Testis (tissue), 3 donors: ENCODE data around the gene C3orf20. TPM values are rescaled to one million over a fixed set of nuclear protein-coding genes. Genes with fewer than 3 reads are reported as not detected.

Source experiments
- DNase-seq: peaks from one replicate; pipeline ENCODE4 v3.0.0-alpha.2; 2019
- H3K27ac ChIP-seq, 2 donors: fragments of 200-600 bp; sonication (generic); one replicate each; pipeline ENCODE4 v1.5.1; 2019
- H3K27me3 ChIP-seq: fragments of 200-600 bp; sonication (generic); one replicate; pipeline ENCODE4 v1.5.1; 2019
- H3K36me3 ChIP-seq: fragments of 200-600 bp; sonication (generic); one replicate; pipeline ENCODE4 v1.5.1; 2017; ENCODE audit warnings: low read depth; ENCODE audit errors: missing control alignments
- H3K4me1 ChIP-seq: fragments of 200-600 bp; sonication (generic); one replicate; pipeline ENCODE4 v1.5.1; 2019
- H3K4me3 ChIP-seq, 2 donors: fragments of 200-600 bp; sonication (generic); one replicate each; pipeline ENCODE4 v1.5.1; 2017 to 2019
- H3K9me3 ChIP-seq: fragments of 200-600 bp; sonication (generic); one replicate; pipeline ENCODE4 v1.5.1; 2017
- POLR2A ChIP-seq: fragments of 450-650 bp; IDR thresholded peaks from one replicate; pipeline ENCODE4 v1.6.1; 2017; ENCODE audit warnings: antibody characterized with exemption, mild to moderate bottlenecking, moderate library complexity
- WGBS, 2 donors: methylation state at CpG; one replicate each; pipeline ENCODE4 v1.1.5; 2018; 5-methylcytosine and 5-hydroxymethylcytosine counted together
- intact Hi-C: fragments of 100-400 bp; cut with DNase I; formaldehyde crosslinking; loops from one replicate; pipeline ENCODE4 v1.15.1; 2023; ENCODE audit warnings: low total_unique reads
- polyA plus RNA-seq: library from polyadenylated mRNA; stranded (reverse); fragments of 350-450 nt; fragmentation: Illumina TruSeq; extraction: RNeasy Lipid Tissue Mini Kit (QIAGEN cat#74804); gene quantifications from one replicate; pipeline ENCODE4 v1.2.3, GENCODE V29; 2014; ENCODE audit warnings: low read depth, low replicate concordance; ENCODE audit not compliant: insufficient read depth
- total RNA-seq, 2 donors: library from RNA; depleted of rRNA; stranded (reverse); fragments of >200 nt; gene quantifications; one replicate each; pipeline ENCODE4 v1.2.3, GENCODE V29; 2016
- TF ChIP-seq, protein P1 (sequence below), 3 experiments: fragments of 450-650 bp in 2 of 3; fragments of 200-600 bp in 1 of 3; sonication (generic) in 1 of 3; IDR thresholded peaks; one replicate each; pipeline ENCODE4 v1.5.1; 2016 to 2019; ENCODE audit warnings: antibody characterized with exemption in 3 of 3, mild to moderate bottlenecking in 2 of 3, moderate library complexity in 1 of 3

The C3orf20 gene
- total and polyA plus RNA-seq, 3 donors from 2014 or later, result 3.8 to 16.5 (median 11.0) TPM

DNA sequence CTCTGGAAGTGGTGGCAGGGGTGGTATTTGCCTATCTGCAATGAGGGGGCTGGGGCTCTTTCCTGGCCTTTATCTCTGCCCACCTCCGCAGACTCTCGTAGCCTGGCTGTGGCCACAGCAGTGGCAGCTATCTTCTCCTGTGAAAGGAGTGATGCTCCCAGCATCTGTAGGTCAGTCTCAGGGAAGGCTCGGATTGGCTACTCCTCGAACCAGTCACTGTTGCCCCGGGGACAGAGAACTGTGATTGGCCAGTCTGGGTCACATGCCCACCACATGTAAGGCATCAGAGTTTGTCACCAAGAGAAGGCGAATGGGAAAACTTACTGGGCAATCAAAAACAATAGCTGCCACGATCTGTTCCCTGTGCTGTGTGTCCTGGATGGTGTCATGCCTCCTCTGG lies 113.7 kb downstream of the C3orf20 start:
- intact Hi-C loops, result no loop called here
- no peak for DNase-seq

DNA sequence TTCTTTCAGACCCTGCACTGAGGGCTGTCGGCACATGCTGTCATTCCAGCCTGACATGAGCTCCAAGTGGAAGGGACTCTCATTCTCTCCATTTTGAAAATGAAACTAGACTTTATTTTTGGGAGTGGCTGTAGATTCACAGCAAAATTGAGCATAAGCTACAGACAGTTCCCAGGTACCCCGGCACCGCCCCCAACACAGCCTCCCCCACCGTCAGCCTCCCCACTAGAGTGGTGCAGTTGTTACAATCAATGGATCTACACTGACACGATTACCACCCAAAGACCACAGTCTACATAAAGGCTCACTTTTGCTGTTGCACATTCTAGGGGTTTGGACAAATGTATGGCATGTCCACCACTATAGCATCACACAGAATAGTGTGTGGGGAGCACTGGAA lies 114.3 kb downstream of the C3orf20 start:
- Histone ChIP-seq H3K27me3 (no peaks in the 10 kb centered on the region), H3K27ac (no peak overlapping the region), H3K36me3 (no peaks in the 10 kb centered on the region), H3K9me3 (no peaks in the 10 kb centered on the region), H3K4me1 (no peaks in the 10 kb centered on the region), H3K4me3 (no peak overlapping the region)
- intact Hi-C loops, result no loop called here
- TF ChIP-seq POLR2A, result no peak
- TF ChIP-seq, protein P1, sequence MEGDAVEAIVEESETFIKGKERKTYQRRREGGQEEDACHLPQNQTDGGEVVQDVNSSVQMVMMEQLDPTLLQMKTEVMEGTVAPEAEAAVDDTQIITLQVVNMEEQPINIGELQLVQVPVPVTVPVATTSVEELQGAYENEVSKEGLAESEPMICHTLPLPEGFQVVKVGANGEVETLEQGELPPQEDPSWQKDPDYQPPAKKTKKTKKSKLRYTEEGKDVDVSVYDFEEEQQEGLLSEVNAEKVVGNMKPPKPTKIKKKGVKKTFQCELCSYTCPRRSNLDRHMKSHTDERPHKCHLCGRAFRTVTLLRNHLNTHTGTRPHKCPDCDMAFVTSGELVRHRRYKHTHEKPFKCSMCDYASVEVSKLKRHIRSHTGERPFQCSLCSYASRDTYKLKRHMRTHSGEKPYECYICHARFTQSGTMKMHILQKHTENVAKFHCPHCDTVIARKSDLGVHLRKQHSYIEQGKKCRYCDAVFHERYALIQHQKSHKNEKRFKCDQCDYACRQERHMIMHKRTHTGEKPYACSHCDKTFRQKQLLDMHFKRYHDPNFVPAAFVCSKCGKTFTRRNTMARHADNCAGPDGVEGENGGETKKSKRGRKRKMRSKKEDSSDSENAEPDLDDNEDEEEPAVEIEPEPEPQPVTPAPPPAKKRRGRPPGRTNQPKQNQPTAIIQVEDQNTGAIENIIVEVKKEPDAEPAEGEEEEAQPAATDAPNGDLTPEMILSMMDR (IDR thresholded peaks at IDR 0.05), result no peak
- no peak for DNase-seq
- WGBS, 2 donors, result 72 to 87% methylated on average over 4 to 5 of the region's 5 CpGs

More for the DNA sequence above, 113.7 kb downstream of the C3orf20 start:
- Histone ChIP-seq H3K27ac (no peak overlapping the region), H3K27me3 (no peaks in the 10 kb centered on the region), H3K4me3 (no peak overlapping the region), H3K36me3 (no peaks in the 10 kb centered on the region), H3K9me3 (no peaks in the 10 kb centered on the region), H3K4me1 (no peaks in the 10 kb centered on the region)
- TF ChIP-seq POLR2A, result no peak
- TF ChIP-seq, protein P1 (IDR thresholded peaks at IDR 0.05), result no peak
- 93 to 96% methylated on average over 7 of the region's 7 CpGs for WGBS, 2 donors

GRCh38 chr3:14789640-14790285 lies 114.8 kb downstream of the C3orf20 start:
- WGBS, 2 donors, result 68 to 80% methylated on average over 10 of the region's 10 CpGs
- intact Hi-C loops, result loop anchor here (10.0 kb wide), 1 partner anchor 125 kb away; no protein-coding TSS in a partner anchor
- DNase-seq, result no peak
- H3K4me3 ChIP-seq, result no peak overlapping the region
- no peak overlapping the region for H3K27ac ChIP-seq
- no peaks in the 10 kb centered on the region for H3K36me3 ChIP-seq
- no peaks in the 10 kb centered on the region for H3K27me3 ChIP-seq
- no peaks in the 10 kb centered on the region for H3K4me1 ChIP-seq
- H3K9me3 ChIP-seq, result no peaks in the 10 kb centered on the region
- TF ChIP-seq, protein P1 (IDR thresholded peaks at IDR 0.05), result no peak
- TF ChIP-seq POLR2A, result no peak

- no peaks in the 10 kb centered on the region for H3K9me3 ChIP-seq
- no peak overlapping the region for H3K27ac ChIP-seq
- no peaks in the 10 kb centered on the region for H3K27me3 ChIP-seq
- no peak overlapping the region for H3K4me3 ChIP-seq
- no peaks in the 10 kb centered on the region for H3K4me1 ChIP-seq
- peak; percentile 82 for DNase-seq
- WGBS, 2 donors, result 41 to 54% methylated on average over 10 to 15 of the region's 15 CpGs
- H3K36me3 ChIP-seq, result no peaks in the 10 kb centered on the region
- no peak for TF ChIP-seq POLR2A
- TF ChIP-seq, protein P1 (IDR thresholded peaks at IDR 0.05), result peak; percentile 37 to 71 (median 63)
- intact Hi-C loops, result loop anchor here (10.0 kb wide), 1 partner anchor 123 kb away; no protein-coding TSS in a partner anchor
Observed at GRCh38 chr3:14791343-14791945, 116.5 kb downstream of the C3orf20 start.
